ENCODE measurements around the gene MAGI2.

MAGI2 gene

DNA sequence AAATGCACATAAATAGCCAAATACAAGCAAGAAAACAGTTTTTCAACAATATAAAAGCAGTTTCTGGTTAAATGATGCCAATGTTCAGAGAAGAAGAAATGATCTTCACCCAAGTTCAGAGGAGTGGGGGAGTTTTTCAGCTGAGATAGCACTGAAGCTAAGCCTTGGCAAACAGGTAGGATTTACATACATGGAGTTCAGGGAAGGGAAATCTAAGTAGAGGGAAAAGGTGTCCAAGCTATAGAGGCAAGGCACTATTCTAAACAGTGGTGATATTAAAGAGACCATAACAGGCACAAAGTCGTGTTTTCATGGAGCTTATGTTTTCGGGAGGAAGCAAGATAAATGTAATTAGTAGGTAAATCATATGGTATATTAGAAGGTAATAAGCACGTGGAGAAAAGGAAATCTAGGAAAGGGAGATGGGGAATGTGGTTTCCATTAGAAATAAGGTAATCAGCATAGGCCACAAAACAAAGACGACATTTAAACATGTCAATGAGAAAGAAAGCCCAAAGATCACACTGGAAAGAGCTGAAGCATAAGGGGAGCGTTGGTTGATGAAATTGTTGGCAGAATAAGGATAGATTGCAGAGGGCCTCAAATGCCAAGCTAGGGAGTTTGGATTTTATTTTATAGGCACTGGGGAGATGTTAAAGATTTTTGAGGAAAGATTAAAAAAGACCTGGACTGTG lies 704.3 kb downstream of the MAGI2 start:
- Histone ChIP-seq H3K27ac (ENCODE audit: poor library complexity, severe bottlenecking) (no peak overlapping the region), H3K4me1 (ENCODE audit: insufficient read depth, poor library complexity, severe bottlenecking) (no peaks in the 10 kb centered on the region), H3K9me3 (ENCODE audit: severe bottlenecking) (peaks cover 2% of the 10 kb centered on the region), H3K4me3 (ENCODE audit: severe bottlenecking) (no peak overlapping the region), H3K36me3 (ENCODE audit: low read depth) (no peaks in the 10 kb centered on the region), H3K27me3 (ENCODE audit: insufficient read depth, poor library complexity, severe bottlenecking) (peaks cover 3% of the 10 kb centered on the region)
- ATAC-seq (ENCODE audit: low read depth), result no peak
- no peak for DNase-seq (ENCODE audit: low spot score)
- no peak for TF ChIP-seq CTCF (IDR thresholded peaks at IDR 0.05; ENCODE audit: poor library complexity, severe bottlenecking)

GRCh38 chr7:78747592-78747991 lies 705.9 kb downstream of the MAGI2 start:
- H3K4me1 ChIP-seq (ENCODE audit: insufficient read depth, poor library complexity, severe bottlenecking), result no peaks in the 10 kb centered on the region
- DNase-seq (ENCODE audit: low spot score), result no peak
- no peak for TF ChIP-seq CTCF (IDR thresholded peaks at IDR 0.05; ENCODE audit: poor library complexity, severe bottlenecking)

DNA sequence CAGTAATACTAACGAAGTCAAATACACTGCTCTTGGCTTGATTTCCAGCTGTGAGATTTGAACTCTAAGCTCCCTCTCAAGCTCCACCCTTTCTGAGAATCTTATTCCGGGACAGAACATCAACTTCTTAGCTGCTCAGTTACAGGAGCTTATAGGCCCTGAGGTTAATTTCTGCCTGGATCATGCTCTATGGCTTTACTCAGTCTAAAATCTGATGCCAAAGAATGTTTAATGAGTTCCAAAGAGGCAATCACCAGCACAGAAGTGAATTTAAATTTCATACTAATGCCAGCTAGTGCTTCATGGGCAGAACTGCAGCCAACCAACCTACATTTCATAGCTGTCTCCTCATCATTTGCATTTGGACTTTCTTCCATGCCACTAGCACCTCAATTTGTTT lies 707.2 kb downstream of the MAGI2 start:
- no peak overlapping the region for H3K4me3 ChIP-seq (ENCODE audit: severe bottlenecking)
- DNase-seq (ENCODE audit: low spot score), result no peak

More at GRCh38 chr7:78747592-78747991, 705.9 kb downstream of the MAGI2 start:
- Histone ChIP-seq H3K9me3 (ENCODE audit: severe bottlenecking) (no peaks in the 10 kb centered on the region), H3K4me3 (ENCODE audit: severe bottlenecking) (no peak overlapping the region), H3K27me3 (ENCODE audit: insufficient read depth, poor library complexity, severe bottlenecking) (peaks cover 3% of the 10 kb centered on the region), H3K27ac (ENCODE audit: poor library complexity, severe bottlenecking) (no peak overlapping the region), H3K36me3 (ENCODE audit: low read depth) (no peaks in the 10 kb centered on the region)
- no peak for ATAC-seq (ENCODE audit: low read depth)

DNA sequence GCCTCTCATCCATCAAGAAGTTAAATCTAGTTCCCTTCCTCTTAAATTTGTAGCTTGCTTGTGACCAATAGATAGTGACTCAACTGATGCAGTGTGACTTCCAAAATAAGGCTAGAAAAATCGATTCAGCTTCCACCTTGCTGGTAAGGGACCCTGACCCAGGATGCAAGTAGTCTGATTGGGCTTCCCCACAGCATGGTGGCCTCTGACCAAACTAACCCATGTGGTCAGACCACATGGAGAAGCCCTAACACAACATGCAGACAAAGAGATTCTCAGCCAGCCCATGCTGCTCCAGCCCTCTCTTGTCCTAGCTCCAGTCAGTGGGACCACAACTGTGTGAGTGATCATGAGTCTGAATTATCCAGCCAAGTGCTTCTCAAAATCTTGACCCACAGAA lies 710.8 kb downstream of the MAGI2 start:
- no peaks in the 10 kb centered on the region for H3K36me3 ChIP-seq (ENCODE audit: low read depth)
- H3K4me3 ChIP-seq (ENCODE audit: severe bottlenecking), result no peak overlapping the region
- no peak for DNase-seq (ENCODE audit: low spot score)
- TF ChIP-seq CTCF (IDR thresholded peaks at IDR 0.05; ENCODE audit: poor library complexity, severe bottlenecking), result no peak
- ATAC-seq (ENCODE audit: low read depth), result no peak
- H3K9me3 ChIP-seq (ENCODE audit: severe bottlenecking), result no peaks in the 10 kb centered on the region
- no peaks in the 10 kb centered on the region for H3K27me3 ChIP-seq (ENCODE audit: insufficient read depth, poor library complexity, severe bottlenecking)
- no peak overlapping the region for H3K27ac ChIP-seq (ENCODE audit: poor library complexity, severe bottlenecking)
- no peaks in the 10 kb centered on the region for H3K4me1 ChIP-seq (ENCODE audit: insufficient read depth, poor library complexity, severe bottlenecking)

More for the DNA sequence above, 707.2 kb downstream of the MAGI2 start:
- no peaks in the 10 kb centered on the region for H3K36me3 ChIP-seq (ENCODE audit: low read depth)
- peaks cover 3% of the 10 kb centered on the region for H3K27me3 ChIP-seq (ENCODE audit: insufficient read depth, poor library complexity, severe bottlenecking)
- no peak for TF ChIP-seq CTCF (IDR thresholded peaks at IDR 0.05; ENCODE audit: poor library complexity, severe bottlenecking)
- ATAC-seq (ENCODE audit: low read depth), result no peak
- no peaks in the 10 kb centered on the region for H3K4me1 ChIP-seq (ENCODE audit: insufficient read depth, poor library complexity, severe bottlenecking)
- no peak overlapping the region for H3K27ac ChIP-seq (ENCODE audit: poor library complexity, severe bottlenecking)
- no peaks in the 10 kb centered on the region for H3K9me3 ChIP-seq (ENCODE audit: severe bottlenecking)

GRCh38 chr7:78736548-78736947 lies 716.9 kb downstream of the MAGI2 start:
- no peaks in the 10 kb centered on the region for H3K27me3 ChIP-seq (ENCODE audit: insufficient read depth, poor library complexity, severe bottlenecking)
- TF ChIP-seq CTCF (IDR thresholded peaks at IDR 0.05; ENCODE audit: poor library complexity, severe bottlenecking), result no peak
- no peaks in the 10 kb centered on the region for H3K9me3 ChIP-seq (ENCODE audit: severe bottlenecking)
- H3K36me3 ChIP-seq (ENCODE audit: low read depth), result no peaks in the 10 kb centered on the region
- no peaks in the 10 kb centered on the region for H3K4me1 ChIP-seq (ENCODE audit: insufficient read depth, poor library complexity, severe bottlenecking)
- ATAC-seq (ENCODE audit: low read depth) (no peak), DNase-seq (ENCODE audit: low spot score) (no peak)
- no peak overlapping the region for H3K27ac ChIP-seq (ENCODE audit: poor library complexity, severe bottlenecking)
- H3K4me3 ChIP-seq (ENCODE audit: severe bottlenecking), result no peak overlapping the region
